SK-N-SH (cell line): ENCODE data around the gene ITIH6.

Experiments
- ELF1 ChIP-seq: IDR thresholded peaks from 2 replicates; pipeline ENCODE4 v1.4.0; 2012
- EZH2phosphoT487 ChIP-seq: fragments of 200-600 bp; sonication (generic); IDR thresholded peaks from 2 replicates; pipeline ENCODE4 v1.6.1; 2017; ENCODE audit warnings: low read depth, mixed run types, mild to moderate bottlenecking, antibody characterized with exemption, moderate library complexity, borderline replicate concordance
- GABPA ChIP-seq: IDR thresholded peaks from 2 replicates; pipeline ENCODE4 v1.4.0; 2012; ENCODE audit warnings: low read depth, mild to moderate bottlenecking
- JUND ChIP-seq: IDR thresholded peaks from 2 replicates; pipeline ENCODE4 v1.4.0; 2012
- POLR2AphosphoS5 ChIP-seq: IDR thresholded peaks from 2 replicates; pipeline ENCODE4 v1.6.1; 2012; ENCODE audit warnings: low read depth, low read length
- RXRA ChIP-seq: IDR thresholded peaks from 2 replicates; pipeline ENCODE4 v1.4.0; 2012; ENCODE audit warnings: low read depth, mild to moderate bottlenecking, borderline replicate concordance
- SMC3 ChIP-seq: IDR thresholded peaks from 2 replicates; pipeline ENCODE4 v1.6.1; 2012; ENCODE audit warnings: low read depth, low read length, improper control_type of control experiment
- TAF1 ChIP-seq: IDR thresholded peaks from 2 replicates; pipeline ENCODE4 v1.6.1; 2012; ENCODE audit warnings: low read depth, mild to moderate bottlenecking, low read length, moderate library complexity, borderline replicate concordance
- YY1 ChIP-seq: IDR thresholded peaks from 2 replicates; pipeline ENCODE4 v1.4.0; 2012; ENCODE audit warnings: low read depth, mild to moderate bottlenecking
- TF ChIP-seq, protein P1 (sequence below): fragments of 200-600 bp; sonication (generic); IDR thresholded peaks from 2 replicates; pipeline ENCODE4 v1.6.1; 2017; ENCODE audit warnings: antibody characterized with exemption, mild to moderate bottlenecking, moderate library complexity
- TF ChIP-seq, protein P2 (sequence below): IDR thresholded peaks from 2 replicates; pipeline ENCODE4 v1.4.0; 2012; ENCODE audit warnings: low read depth
- TF ChIP-seq, protein P3 (sequence below): IDR thresholded peaks from 2 replicates; pipeline ENCODE4 v1.4.0; 2012; ENCODE audit warnings: low read depth, borderline replicate concordance

DNA sequence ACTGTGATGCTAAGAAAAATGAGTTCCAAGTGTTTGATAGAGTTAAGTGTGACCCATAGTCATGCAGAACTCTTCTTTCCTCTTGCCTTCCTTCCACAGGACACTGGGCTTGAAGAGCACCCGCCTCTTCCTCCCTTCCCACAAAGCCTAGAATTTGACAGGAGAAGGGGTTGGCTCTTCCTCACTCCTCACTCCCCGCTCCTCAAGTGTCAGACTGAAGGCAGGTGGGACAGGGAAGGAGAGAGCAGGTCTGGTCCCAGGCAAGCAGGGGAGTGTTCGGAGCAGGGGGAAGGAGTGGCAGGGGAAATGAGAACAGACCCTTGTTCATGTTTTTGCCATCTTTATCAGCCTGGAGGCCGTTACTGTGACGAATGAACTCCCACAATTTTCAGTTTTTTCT is 20.2 kb upstream of the ITIH6 start:
- TF ChIP-seq, protein P1, sequence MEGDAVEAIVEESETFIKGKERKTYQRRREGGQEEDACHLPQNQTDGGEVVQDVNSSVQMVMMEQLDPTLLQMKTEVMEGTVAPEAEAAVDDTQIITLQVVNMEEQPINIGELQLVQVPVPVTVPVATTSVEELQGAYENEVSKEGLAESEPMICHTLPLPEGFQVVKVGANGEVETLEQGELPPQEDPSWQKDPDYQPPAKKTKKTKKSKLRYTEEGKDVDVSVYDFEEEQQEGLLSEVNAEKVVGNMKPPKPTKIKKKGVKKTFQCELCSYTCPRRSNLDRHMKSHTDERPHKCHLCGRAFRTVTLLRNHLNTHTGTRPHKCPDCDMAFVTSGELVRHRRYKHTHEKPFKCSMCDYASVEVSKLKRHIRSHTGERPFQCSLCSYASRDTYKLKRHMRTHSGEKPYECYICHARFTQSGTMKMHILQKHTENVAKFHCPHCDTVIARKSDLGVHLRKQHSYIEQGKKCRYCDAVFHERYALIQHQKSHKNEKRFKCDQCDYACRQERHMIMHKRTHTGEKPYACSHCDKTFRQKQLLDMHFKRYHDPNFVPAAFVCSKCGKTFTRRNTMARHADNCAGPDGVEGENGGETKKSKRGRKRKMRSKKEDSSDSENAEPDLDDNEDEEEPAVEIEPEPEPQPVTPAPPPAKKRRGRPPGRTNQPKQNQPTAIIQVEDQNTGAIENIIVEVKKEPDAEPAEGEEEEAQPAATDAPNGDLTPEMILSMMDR, result no peak
- TF ChIP-seq SMC3, result no peak
- TF ChIP-seq, protein P2, sequence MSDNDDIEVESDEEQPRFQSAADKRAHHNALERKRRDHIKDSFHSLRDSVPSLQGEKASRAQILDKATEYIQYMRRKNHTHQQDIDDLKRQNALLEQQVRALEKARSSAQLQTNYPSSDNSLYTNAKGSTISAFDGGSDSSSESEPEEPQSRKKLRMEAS, result no peak
- no peak for TF ChIP-seq YY1
- TF ChIP-seq ELF1, result no peak
- no peak for TF ChIP-seq GABPA
- TF ChIP-seq, protein P3, sequence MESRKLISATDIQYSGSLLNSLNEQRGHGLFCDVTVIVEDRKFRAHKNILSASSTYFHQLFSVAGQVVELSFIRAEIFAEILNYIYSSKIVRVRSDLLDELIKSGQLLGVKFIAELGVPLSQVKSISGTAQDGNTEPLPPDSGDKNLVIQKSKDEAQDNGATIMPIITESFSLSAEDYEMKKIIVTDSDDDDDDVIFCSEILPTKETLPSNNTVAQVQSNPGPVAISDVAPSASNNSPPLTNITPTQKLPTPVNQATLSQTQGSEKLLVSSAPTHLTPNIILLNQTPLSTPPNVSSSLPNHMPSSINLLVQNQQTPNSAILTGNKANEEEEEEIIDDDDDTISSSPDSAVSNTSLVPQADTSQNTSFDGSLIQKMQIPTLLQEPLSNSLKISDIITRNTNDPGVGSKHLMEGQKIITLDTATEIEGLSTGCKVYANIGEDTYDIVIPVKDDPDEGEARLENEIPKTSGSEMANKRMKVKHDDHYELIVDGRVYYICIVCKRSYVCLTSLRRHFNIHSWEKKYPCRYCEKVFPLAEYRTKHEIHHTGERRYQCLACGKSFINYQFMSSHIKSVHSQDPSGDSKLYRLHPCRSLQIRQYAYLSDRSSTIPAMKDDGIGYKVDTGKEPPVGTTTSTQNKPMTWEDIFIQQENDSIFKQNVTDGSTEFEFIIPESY, result no peak
- no peak for TF ChIP-seq TAF1
- no peak for TF ChIP-seq RXRA
- TF ChIP-seq POLR2AphosphoS5, result no peak
- TF ChIP-seq EZH2phosphoT487, result no peak
- no peak for TF ChIP-seq JUND
